Sigmoid colon (tissue), 7 donors: ENCODE measurements around the gene PIMREG. TPM values are rescaled to one million over a fixed set of nuclear protein-coding genes. Genes with fewer than 3 reads are reported as not detected.
A peak's percentile ranks its signal among the peaks of the same experiment; 100 is the strongest.

ENCODE experiments used
- DNase-seq: peaks from one replicate; pipeline ENCODE4 v3.0.0-alpha.2; 2019
- H3K27ac ChIP-seq, 4 donors: fragments of 200-600 bp; sonication (generic); one replicate each; pipeline ENCODE4 v1.5.1; 2016 to 2019; ENCODE audit warnings: mild to moderate bottlenecking in 1 of 4
- H3K27me3 ChIP-seq, 3 donors: fragments of 200-600 bp; sonication (generic); one replicate each; pipeline ENCODE4 v1.5.1; 2019; ENCODE audit warnings: mild to moderate bottlenecking in 1 of 3
- H3K36me3 ChIP-seq, 4 donors: fragments of 200-600 bp; sonication (generic); one replicate each; pipeline ENCODE4 v1.5.1; 2016 to 2019
- H3K4me1 ChIP-seq, 4 donors: fragments of 200-600 bp; sonication (generic); one replicate each; pipeline ENCODE4 v1.5.1; 2017 to 2019
- H3K4me3 ChIP-seq, 4 donors: fragments of 200-600 bp; sonication (generic); one replicate each; pipeline ENCODE4 v1.5.1; 2017 to 2019; ENCODE audit warnings: mild to moderate bottlenecking in 2 of 4, moderate library complexity in 1 of 4
- H3K9me3 ChIP-seq, 4 donors: fragments of 200-600 bp in 3 of 4; sonication (generic) in 3 of 4; one replicate each; pipeline versions ENCODE4 v1.5.1 to v1.6.1; 2013 to 2019
- EP300 ChIP-seq, 4 donors: sonication (generic); formaldehyde crosslinking; IDR thresholded peaks; one replicate each; pipeline ENCODE4 v1.6.1; 2017; ENCODE audit warnings: antibody characterized with exemption in 4 of 4
- POLR2A ChIP-seq, 2 donors: fragments of 450-650 bp; IDR thresholded peaks; one replicate each; pipeline ENCODE4 v1.6.1; 2016; ENCODE audit warnings: antibody characterized with exemption in 2 of 2, mild to moderate bottlenecking in 2 of 2, moderate library complexity in 2 of 2
- POLR2AphosphoS5 ChIP-seq, 4 donors: sonication (generic); formaldehyde crosslinking; IDR thresholded peaks; one replicate each; pipeline ENCODE4 v1.6.1; 2017; ENCODE audit warnings: antibody characterized with exemption in 4 of 4
- WGBS, 2 donors: extraction: QIAGEN DNeasy Blood & Tissue Kit; methylation state at CpG; one replicate each; pipeline ENCODE4 v1.1.7; 2013; 5-methylcytosine and 5-hydroxymethylcytosine counted together
- intact Hi-C: fragments of 100-400 bp; cut with DNase I; formaldehyde crosslinking; loops from one replicate; pipeline ENCODE4 v1.15.1; 2023
- polyA plus RNA-seq, 3 donors: library from polyadenylated mRNA; stranded (reverse); fragments of 200-250 nt; gene quantifications; one replicate each; pipeline ENCODE4 v1.2.3, GENCODE V29; 2013
- total RNA-seq, 4 donors: library from RNA; depleted of rRNA; stranded (reverse); fragments of >200 nt; gene quantifications; one replicate each; pipeline ENCODE4 v1.1.0, GENCODE V29; 2016
- TF ChIP-seq, protein P1 (sequence below), 4 experiments: fragments of 450-650 bp in 3 of 4; fragments of 200-600 bp in 1 of 4; IDR thresholded peaks; one replicate each; pipeline ENCODE4 v1.5.1; 2016 to 2019; ENCODE audit warnings: antibody characterized with exemption in 4 of 4, mild to moderate bottlenecking in 3 of 4, moderate library complexity in 2 of 4
- donor health status: healthy with polysubstance abuse.
- donor health status: Bipolar disorder and iron deficiency.
- donor health status: healthy.

The PIMREG gene
- total and polyA plus RNA-seq, 7 donors: 2.5 to 7.8 TPM; not detected in 5

DNA sequence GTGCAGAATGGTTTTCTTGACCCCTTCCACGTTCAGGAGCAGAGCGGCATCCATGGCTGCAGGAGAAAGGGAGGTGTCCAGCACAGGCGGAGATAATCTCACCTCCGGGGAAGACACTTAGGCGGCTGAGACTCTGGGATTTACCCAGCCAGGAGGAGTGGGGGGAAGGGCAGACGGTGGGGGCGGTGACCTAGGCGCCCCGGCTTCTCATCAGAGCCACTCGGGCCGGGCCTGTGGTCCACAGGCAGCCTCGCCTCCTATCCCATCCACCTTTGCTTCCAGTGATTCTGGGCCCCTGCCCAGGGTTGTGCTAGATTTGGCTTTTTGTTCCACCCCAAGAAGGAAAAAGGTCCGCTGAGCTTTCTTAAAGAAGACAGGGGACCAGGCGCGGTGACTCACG lies 9.2 kb upstream of the PIMREG start, which contains the start of gene AIPL1:
Gene AIPL1, minus strand, starts transcription at position 71 of the 400 bp plus-strand sequence. Its CDS starts 17 bp downstream, at position 54.
- Histone ChIP-seq H3K27ac (no peak within 1 kb of the TSS), H3K27me3 (peaks cover 0 to 38% (median 3%) of the 10 kb centered on the region in 3 donors), H3K4me1 (no peaks in the 10 kb centered on the region), H3K36me3 (no peaks in the 10 kb centered on the region), H3K4me3 (no peak within 1 kb of the TSS), H3K9me3 (peaks cover 0 to 3% (median 0%) of the 10 kb centered on the region in 4 donors)
- intact Hi-C loops: loop anchor here (5.0 kb wide), 1 partner anchor 848 kb away; no protein-coding TSS in a partner anchor
- 79 to 84% methylated on average over 16 of the region's 16 CpGs for WGBS, 2 donors
- no peak for TF ChIP-seq EP300 (IDR thresholded peaks at IDR 0.05)
- no peak for TF ChIP-seq POLR2AphosphoS5 (IDR thresholded peaks at IDR 0.05)
- TF ChIP-seq, protein P1, sequence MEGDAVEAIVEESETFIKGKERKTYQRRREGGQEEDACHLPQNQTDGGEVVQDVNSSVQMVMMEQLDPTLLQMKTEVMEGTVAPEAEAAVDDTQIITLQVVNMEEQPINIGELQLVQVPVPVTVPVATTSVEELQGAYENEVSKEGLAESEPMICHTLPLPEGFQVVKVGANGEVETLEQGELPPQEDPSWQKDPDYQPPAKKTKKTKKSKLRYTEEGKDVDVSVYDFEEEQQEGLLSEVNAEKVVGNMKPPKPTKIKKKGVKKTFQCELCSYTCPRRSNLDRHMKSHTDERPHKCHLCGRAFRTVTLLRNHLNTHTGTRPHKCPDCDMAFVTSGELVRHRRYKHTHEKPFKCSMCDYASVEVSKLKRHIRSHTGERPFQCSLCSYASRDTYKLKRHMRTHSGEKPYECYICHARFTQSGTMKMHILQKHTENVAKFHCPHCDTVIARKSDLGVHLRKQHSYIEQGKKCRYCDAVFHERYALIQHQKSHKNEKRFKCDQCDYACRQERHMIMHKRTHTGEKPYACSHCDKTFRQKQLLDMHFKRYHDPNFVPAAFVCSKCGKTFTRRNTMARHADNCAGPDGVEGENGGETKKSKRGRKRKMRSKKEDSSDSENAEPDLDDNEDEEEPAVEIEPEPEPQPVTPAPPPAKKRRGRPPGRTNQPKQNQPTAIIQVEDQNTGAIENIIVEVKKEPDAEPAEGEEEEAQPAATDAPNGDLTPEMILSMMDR (IDR thresholded peaks at IDR 0.05): no peak
- TF ChIP-seq POLR2A (IDR thresholded peaks at IDR 0.05): no peak
- no peak for DNase-seq

DNA sequence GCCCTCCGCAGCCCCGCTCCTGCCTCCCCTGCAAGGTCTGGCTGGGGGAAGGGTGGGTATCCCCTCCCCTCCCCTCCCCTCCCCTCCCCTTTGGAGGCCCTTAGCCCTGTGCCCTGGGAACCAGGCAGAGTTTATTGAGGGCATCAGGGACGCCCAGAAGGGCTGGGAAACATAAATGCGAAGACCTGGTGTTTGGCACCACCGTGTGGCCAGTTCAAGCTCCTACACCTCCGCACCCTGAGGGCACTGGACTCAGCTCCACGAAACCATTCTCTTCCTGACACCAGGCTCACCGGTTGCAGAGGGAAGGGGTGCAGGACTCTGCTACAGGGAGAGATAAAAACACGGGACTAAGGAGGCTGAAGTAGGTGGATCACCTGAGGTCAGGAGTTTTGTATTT lies 8.3 kb upstream of the PIMREG start:
- no peaks in the 10 kb centered on the region for H3K36me3 ChIP-seq
- 15 to 21% methylated on average over 9 of the region's 9 CpGs for WGBS, 2 donors
- peaks cover 0 to 40% (median 3%) of the 10 kb centered on the region in 3 donors for H3K27me3 ChIP-seq
- peaks cover 0 to 1% (median 0%) of the 10 kb centered on the region in 4 donors for H3K9me3 ChIP-seq
- no peak for DNase-seq
- intact Hi-C loops: loop anchor here (5.0 kb wide), 1 partner anchor 849 kb away; no protein-coding TSS in a partner anchor
- no peak for TF ChIP-seq EP300 (IDR thresholded peaks at IDR 0.05)
- no peak for TF ChIP-seq POLR2A (IDR thresholded peaks at IDR 0.05)
- TF ChIP-seq, protein P1 (IDR thresholded peaks at IDR 0.05): peak; percentile 36 to 78 (median 62)
- no peaks in the 10 kb centered on the region for H3K4me1 ChIP-seq
- H3K4me3 ChIP-seq: no peak overlapping the region
- no peak overlapping the region for H3K27ac ChIP-seq

DNA sequence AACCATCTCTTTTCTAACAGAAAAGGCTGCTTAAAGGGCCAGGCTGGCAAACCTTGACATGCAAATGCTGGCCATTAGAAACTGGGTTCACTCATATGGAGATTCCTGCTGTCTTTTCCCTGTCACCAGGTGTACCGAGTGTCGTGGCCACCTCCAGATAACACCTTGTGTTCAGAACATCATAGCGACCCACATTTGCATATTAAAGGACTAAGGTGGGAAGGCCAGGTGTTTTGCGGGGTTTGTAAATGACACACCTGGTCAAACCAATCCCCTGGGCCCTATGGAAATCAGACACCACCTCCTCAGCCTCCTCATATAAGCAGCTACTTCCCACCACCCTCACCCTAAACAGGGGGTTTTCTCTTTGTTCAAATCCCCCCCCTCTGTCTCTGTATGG lies 6.8 kb upstream of the PIMREG start:
- H3K4me1 ChIP-seq: no peaks in the 10 kb centered on the region
- H3K27ac ChIP-seq: no peak overlapping the region
- peaks cover 0 to 40% (median 3%) of the 10 kb centered on the region in 3 donors for H3K27me3 ChIP-seq
- H3K9me3 ChIP-seq: no peaks in the 10 kb centered on the region
- DNase-seq: no peak
- TF ChIP-seq POLR2A (IDR thresholded peaks at IDR 0.05): no peak
- TF ChIP-seq POLR2AphosphoS5 (IDR thresholded peaks at IDR 0.05): no peak
- no peak for TF ChIP-seq EP300 (IDR thresholded peaks at IDR 0.05)
- TF ChIP-seq, protein P1 (IDR thresholded peaks at IDR 0.05): no peak
- H3K4me3 ChIP-seq: no peak overlapping the region
- intact Hi-C loops: loop anchor here (5.0 kb wide), 1 partner anchor 850 kb away; no protein-coding TSS in a partner anchor
- H3K36me3 ChIP-seq: no peaks in the 10 kb centered on the region
- WGBS, 2 donors: 21 to 31% methylated on average over 4 of the region's 4 CpGs

DNA sequence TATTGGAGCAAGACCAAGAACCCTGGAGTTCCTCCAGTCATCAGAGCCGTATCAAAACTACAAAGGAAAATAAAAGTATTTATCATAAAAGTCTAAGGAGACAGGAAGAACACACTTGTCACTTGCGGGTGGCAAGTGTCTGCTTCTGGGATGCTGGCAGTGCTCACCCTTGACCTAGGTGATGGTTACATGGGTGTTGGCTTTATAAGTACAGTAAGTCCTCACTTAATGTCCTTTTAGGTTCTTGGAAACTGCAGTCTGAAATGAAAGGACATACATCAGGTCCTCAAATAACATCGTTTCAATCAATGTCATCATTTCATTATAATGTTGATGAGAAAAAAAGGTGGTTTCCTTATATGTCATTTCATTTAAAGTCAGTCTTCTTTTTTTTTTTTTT lies 6.3 kb upstream of the PIMREG start:
- 28 to 61% methylated on average over 3 of the region's 3 CpGs for WGBS, 2 donors
- Histone ChIP-seq H3K27ac (no peak overlapping the region), H3K27me3 (peaks cover 0 to 40% (median 3%) of the 10 kb centered on the region in 3 donors), H3K4me3 (no peak overlapping the region), H3K9me3 (no peaks in the 10 kb centered on the region), H3K36me3 (no peaks in the 10 kb centered on the region), H3K4me1 (no peaks in the 10 kb centered on the region)
- DNase-seq: no peak
- intact Hi-C loops: loop anchor here (5.0 kb wide), 1 partner anchor 851 kb away; no protein-coding TSS in a partner anchor
- no peak for TF ChIP-seq EP300 (IDR thresholded peaks at IDR 0.05)
- TF ChIP-seq POLR2A (IDR thresholded peaks at IDR 0.05): no peak
- no peak for TF ChIP-seq POLR2AphosphoS5 (IDR thresholded peaks at IDR 0.05)
- TF ChIP-seq, protein P1 (IDR thresholded peaks at IDR 0.05): no peak
